Anterior cingulate cortex (tissue), 58 donors: Measurements from ENCODE around the gene C5.
"Not testable (repeated sequence)": the region's sequence is repeated elsewhere in the genome, so short reads cannot be mapped to it uniquely, and the experiment has no call there.

Experiments used
- DNase-seq, 58 donors: peaks; one replicate each; lab custom pipeline; 2025; lab: John Stamatoyannopoulos, UW

The C5 gene

DNA sequence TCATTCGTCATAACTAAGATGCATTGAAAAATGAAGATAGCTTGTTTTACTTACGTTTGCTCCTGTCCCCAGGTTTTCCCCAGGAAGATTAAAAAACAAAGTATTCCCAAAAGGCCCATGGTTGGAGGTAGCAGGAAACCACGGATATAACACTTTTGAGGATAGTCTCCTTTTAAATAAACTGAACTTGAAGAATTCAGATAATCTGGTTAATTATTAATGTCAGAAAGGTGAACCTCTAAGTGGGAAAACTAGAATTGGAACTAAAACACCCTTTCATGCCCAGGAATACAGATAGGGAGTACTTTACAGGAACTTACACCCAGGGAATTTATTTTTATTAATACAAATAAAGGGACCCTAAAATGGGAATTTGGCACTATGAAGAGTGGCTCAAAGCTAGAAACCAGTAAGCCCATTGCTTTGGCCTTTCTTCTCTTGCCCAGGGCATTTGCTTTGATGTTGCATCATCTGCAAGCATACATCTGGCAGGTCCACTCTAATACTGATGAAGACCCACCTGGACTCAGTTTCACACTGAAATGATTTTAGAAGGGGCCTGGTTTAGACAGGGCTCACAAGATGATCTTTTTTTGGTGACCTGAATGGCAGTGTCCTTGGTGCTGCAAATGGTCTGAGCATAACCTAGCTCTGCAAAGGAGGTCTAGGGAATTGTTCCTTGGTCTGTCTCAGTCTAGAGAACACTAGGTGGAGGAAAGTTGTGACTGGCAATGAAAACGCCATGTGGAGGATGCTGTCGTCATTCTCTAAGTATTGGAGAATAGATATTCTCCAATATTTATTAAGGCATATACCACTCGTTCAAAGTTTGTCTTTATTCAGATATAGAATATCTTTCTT is at the start of gene C5:
TSS of gene C5 (minus strand) at position 148 of the 861 bp plus-strand sequence. CDS start at position 119, 29 bp downstream.
- DNase-seq: no peak

DNA sequence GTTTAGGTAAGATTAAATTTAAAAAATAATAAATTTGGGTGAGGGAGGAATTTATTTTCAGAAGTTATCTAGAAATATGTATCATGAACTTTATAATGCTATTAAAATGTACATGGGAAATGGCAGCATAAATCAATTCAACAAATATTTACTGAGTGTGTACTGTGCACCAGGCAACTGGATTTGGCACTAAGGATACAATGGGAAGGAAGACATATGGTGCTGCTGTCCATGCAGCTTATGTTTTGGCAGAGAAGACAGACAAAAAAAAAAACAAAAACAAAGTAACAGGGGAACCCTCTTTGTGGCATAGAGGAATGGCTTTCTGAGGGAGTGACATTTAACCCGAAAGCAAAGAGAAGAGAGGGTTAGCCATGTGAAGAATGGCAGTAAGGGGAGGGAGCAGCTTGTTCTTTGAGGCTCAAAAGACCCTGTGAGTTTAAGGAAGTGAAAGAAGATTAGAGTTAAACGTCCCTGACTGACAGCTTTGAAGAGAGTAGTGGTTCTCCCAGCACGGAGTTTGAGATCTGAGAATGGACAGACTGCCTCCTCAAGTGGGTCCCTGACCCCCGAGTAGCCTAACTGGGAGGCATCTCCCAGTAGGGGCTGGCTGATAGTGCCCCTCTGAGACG is 48.6 kb upstream of the C5 start:
- no peak for DNase-seq

DNA sequence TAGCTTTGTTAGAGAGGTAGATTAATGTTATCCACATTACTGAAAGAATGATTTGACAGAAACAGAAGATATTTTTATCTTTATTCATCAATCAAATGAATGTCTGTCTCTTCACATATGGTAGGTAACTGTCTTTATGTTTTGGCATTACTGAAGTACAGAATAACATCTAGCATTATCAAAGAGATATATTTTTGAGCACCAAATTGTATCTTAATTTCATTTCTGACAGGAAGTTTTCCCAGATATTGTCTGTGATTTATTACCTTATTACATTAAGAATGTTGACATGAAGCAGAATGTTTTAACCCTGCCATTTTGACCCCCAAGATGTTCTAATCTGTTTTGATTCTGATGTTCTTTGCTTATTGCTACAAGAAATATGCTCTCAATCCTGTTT is 45.0 kb upstream of the C5 start:
- no peak for DNase-seq

DNA sequence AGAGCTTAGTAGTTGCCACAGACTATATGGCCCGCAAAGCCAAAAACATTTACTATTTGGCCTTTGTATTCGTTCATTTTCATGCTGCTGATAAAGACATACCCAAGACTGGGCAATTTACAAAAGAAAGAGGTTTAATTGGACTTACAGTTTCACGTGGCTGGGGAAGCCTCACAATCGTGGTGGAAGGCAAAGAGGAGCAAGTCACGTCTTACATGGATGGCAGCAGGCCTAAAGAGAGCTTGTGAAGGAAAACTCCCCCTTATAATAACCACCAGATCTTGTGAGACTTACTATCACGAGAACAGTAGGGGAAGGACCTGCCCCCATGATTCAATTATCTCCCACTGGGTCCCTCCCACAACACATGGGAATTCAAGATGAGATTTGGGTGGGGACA is 40.7 kb upstream of the C5 start:
- not testable (repeated sequence) for DNase-seq

DNA sequence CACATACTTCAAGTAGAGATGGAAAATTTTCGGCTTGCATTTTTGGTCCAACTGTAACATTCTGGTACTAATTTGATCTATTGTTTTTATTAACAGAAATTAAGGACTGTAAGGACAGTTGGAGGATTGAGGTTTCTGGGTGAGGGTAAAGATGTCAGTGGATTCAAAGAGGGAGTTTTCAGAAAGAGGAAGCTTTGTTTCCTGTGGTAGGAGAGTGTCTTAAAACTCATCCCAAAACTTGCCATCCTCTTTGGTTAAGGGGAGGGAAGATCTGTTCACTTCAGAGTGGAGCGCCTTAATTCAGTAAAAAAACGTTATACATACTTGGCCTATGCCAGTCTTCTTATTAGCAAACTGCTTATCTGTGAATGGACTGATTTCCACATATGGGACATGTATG is 38.5 kb upstream of the C5 start:
- DNase-seq: no peak

DNA sequence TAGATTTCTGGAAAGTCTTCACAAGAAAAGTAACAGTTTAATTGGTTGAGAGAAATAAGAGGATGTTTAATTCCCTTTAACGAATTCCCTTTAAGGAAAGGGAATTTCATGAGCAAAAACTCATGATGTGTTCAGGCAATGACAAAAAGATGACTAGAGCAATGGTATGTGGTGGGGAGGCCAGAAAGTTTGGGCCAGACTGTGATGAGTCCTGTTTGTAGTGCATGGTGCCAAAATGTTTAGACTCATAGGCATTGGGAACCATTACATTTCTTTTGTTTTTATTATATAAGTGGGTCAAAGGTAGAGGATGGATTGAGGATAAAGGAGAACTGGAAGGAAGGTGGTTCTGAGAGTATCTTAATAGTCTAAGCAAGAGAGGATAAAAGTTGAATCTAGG is 35.6 kb upstream of the C5 start:
- no peak for DNase-seq

DNA sequence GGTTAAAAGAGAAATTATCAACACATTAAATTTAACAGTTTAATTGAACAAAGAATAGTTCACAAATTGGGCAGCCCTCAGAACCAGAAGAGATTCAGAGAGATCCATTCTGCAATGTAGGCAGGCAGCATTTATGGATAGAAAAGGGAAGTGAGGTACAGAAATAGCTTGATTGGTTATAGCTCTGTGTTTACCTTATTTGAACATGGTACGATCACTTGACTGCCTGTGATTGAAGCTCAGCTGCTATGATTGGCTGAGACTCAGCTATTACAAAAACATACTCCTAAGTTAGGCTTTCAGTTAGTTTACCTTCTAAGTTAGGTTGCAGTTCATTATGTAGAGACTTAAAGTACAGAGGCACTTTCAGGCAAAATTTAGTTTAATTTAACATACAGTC is 32.0 kb upstream of the C5 start:
- DNase-seq: no peak

DNA sequence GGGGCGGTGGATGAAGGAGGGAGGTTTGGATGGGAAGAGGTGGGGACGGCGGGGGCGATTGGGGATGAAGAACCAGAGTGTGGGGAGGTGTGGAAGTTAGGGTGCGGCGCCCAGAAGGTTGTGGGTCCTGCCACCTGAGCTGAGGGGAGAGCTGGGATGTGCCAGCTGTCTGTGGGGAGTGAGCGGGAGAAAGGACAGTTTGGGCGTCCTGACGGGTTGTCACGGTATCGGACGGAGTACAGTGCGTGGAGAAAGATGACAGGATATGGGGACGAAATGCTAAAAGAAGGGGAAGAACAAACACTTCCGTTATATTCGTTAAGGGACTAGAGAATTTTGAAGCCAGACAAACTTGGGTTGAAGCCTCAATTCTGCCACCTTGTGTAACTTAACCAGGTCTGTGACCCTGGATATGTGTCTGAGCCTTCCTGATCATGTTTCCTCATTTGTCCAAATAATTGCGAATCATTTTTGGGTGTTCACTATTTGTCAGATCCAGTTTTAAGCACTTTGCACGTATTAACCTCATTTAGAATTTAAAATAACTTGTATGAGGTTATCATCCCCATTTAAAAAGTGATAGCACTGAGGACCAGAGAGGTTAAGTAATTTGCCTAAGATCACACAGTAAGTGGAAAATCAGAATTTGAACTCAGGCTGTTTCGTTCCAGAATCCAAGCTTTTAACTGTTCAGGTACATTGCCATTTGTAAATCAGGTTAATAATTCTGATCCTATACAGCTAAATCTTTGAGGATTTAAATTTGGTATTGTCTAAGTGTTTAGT is 25.4 kb upstream of the C5 start:
- no peak for DNase-seq

DNA sequence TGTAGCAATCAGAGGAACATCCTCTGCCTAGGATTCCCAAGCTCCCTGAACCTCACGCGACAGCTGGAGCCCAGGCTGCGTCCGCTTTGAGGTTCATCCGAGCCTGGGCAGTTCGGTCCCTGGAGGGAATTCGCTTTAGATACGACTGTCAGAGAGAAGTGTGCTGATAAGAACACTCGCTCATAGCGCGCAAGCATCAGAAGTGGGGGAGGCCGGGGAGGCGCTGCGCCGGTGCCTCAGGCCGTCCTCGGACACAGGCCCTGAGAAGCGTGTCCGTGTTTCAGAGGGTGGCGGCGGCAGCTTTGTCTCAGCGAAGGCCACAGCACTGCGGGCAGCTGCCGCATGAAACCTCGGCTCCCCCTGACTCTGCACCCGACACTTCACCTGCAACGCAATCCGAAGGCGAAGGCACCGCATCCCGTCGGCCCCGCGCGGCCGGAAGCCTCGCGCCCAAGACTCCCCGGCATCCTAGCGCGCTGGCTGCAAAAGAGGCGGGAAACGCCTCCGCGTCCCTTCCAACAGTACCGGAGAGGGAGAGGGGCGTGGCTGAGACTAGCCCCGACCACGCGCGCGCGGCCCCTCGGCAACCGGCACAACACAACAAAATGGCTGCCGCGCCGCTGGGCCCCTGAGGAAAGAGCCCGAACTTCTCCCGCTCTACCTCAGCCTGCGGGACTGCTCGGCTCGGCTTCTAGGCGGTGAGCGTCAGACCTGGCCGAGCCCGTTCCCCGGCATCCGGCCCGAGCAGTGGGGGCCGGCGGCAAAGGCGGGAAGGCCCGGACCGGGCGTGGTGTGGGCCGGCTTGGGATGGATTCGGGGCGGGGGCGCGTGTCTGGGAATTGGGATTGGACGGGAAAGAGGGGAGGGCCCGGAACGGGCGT is 24.5 kb upstream of the C5 start, which contains the start of gene CNTRL:
TSS of gene CNTRL (plus strand) at position 586 of the 881 bp plus-strand sequence. CDS start 13,372 bp downstream, outside the sequence.
- DNase-seq: peak; percentile 56 to 93 (median 82)

DNA sequence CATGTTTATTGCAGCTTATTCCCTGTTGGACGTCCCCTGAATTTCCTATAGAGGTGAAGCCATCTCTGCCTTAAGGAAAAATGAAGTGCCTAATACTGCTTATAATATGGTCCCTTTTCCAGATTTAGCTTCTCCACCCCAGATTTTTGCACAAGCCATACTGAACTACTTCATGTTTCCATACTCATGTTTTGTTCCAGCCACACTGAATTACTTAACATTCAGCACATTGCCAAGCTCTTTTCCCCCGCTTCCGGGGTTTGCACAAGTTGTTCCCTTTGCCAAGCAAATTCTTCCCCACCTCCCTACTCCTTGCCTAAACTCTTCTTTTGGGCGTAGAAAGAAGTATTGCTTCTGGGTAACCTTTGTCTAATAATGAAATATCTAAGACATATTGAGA is 23.0 kb upstream of the C5 start:
- peak in 17 of 58 donors; percentile 0 to 51 (median 4) for DNase-seq

DNA sequence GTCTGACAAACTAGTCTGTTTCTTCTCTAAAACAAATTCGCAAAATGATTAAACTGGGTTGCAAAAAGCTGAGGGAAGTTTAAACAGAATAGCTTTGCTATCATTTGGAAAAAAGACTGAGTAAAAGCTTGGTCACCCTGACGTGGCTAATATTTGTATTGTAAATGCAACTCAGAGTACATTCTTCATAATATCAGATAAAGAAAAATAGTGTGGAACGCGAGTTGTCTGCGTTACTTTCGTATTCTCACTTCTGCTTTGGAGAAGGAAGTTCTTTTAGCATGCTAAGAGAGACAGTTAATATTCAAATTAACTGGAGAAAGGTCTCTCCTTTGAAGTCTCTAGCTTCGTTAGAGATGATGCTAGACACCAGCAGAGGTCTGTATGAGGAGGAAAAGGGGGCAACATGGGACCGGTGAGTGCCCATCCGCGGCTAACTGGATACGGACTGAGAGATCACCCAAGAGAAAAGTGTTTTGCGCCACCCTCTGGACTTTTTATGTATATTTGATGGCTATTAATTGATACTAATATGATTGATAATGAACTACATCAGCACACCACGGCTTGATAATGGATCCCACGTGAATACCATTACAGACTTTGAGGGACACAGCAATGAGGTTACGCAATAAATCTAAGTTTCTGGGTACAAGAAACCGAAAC is 21.8 kb upstream of the C5 start:
- DNase-seq: no peak

DNA sequence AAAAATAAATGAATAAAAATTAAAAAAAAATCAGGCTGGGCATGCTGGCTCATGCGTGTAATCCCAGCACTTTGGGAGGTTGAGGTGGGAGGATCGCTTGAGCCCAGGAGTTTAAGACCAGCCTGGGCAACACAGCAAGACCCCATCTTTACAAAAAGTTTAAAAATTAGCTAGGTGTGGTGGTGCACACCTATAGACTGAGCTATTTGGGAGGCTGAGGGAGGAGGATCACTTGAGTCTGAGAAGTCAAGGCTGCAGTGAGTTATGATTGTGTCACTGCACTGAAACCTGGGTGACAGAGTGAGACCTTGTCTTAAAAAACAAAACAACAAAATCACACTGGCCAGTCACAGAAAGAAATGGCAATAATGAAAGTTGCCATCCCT is 21.3 kb upstream of the C5 start:
- no peak for DNase-seq

DNA sequence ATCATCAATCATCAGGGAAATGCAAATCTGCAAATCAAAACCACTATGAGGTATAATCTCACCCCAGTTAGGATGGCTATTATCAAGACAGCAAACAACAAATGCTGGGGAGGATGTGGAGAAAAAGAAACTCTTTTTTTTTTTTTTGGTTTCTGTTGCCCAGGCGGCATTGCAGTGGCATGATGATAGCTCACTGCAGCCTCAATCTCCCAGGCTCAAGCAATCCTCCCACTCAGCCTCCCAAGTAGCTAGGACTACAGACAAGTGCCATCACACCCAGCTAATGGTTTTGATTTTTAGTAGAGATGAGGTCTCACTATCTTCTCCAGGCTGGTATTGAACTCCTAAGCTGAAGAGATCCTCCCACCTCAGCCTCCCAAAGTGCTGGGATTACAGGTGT is 19.3 kb upstream of the C5 start:
- DNase-seq: no peak

DNA sequence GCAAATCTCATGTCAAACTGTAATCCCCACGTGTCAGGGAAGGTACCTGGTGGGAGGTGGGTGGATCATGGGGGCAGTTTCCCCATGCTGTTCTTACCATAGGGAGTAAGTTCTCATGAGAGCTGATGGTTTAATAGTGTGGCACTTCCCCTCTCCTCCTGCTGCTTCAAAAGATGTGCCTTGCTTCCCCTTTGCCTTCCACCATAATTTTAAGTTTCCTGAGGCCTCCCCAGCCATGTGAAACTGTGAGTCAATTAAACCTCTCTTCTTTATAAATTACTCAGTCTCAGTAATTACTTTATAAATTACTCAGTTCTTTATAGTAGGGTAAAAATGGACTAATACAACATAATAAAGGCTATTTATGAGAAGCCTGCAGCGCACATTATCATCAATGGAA is 17.6 kb upstream of the C5 start:
- no peak for DNase-seq

DNA sequence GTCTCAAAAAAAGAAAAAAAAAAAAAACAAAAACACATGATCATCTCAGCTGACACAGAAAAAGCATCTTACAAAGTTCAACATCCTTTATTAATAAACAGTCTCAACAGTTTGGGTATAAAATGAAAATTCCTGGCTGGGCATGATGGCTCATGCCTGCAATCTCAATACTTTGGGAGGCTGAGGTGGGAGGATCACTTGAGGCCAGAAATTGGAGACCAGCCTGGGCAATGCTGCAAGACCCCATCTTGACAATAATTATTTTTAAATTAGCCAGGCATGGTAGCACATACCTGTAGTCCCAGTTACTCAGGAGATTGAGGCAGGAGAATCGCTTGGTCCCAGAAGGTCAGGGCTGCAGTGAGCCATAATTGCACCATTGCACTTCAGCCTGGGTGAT is 16.8 kb upstream of the C5 start:
- no peak for DNase-seq

DNA sequence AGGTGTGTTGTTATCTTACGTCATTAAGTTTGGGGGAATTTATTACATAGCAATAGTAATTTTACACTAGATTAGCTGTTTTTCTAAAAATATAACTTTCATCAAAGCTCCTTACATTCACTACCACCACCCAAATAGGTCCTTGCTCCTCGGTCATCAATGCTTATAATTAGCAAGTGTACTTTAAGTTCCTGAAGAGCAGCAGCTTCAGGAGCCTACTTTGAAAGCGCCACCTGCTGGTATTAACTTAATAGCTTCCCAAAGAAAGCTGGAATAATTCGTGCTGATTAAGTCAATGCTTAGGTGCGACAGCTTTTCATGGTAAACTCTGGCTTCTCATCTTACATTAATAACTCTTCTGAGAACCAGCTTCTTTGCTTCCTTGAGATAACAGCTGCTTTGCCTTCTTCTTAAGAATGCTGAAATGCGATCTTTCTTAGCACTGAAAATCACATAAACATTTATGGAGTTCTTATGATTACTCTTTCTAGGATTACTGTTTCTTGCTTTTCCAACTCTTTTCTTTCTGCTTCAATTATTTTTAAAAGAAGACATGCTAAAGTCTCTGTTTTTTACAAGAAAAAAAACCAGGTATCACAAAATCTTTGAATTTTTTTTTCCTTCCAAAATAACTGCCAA is 10.0 kb upstream of the C5 start:
- peak in 5 of 58 donors; percentile 2 to 47 (median 7) for DNase-seq

DNA sequence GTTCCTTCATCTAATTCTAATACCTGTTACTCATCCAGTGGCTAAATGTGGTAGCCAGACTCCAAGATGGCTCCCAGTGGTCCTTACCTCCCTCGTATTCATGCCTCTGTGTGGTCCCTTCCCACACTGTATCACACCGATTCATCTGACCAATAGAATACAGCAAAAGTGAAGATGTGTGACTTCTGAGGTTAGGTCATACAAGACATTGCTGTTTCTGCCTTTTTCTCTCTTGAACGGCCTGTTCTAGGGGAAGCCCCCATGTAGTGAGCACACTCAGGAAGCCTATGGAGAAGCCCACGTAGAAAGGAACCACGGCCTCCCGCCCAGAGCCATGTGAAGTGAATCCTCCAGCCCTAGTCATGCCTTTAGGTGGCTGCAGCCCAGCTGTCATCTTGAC is 9.4 kb upstream of the C5 start:
- DNase-seq: no peak

DNA sequence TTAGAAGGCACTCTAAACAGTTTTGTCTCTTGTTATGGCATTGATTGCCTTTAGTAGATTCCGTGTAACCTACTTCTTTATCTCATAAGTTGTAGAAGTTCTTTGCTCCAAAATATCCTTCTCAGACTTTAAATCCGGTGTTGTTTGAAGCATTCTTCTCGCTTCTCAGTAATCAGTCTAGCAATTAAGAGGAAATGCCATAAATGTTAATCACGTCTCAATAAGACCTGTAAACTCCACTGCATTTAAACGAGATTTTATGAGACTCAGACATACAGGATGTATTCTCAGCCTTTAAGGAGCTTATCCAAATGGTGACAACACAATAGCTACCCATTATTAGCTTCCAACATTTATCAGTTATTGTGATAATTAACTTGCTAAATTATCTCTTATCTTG is 7.7 kb upstream of the C5 start:
- no peak for DNase-seq

DNA sequence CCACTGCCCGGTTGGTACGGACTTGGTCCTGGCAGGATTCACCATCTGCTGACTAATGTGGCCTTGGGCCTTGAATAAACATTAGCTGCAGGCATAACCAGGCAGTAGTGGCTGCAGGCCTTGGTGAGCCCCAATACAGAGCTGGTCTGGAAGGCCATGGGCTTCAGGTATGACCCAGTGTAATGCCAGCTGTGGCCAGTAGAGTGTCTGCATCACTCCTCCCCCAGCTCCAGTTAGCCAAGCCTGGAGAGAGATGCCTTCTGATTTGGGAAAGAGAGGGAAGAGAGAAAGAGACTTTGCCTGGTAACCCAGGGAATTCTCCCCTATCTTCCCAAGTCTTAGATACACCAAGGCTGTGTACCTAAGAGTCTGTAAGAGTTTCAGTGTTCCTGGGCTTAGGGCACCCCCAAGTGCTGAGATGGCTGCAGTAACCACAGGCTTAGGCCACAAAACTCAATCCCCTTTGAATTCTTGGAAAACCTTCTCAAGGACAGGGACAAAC is 5.6 kb upstream of the C5 start:
- DNase-seq: no peak
